Transverse colon (tissue), 4 donors: ENCODE results near the gene KCTD2.

ENCODE experiments used
- CTCF ChIP-seq, 5 experiments: fragments of 200-600 bp in 3 of 5; fragments of 450-650 bp in 2 of 5; sonication (generic) in 3 of 5; IDR thresholded peaks; 1 replicate in 2 of 5; 2 replicates in 3 of 5; pipeline ENCODE4 v1.5.1; 2016 to 2017; ENCODE audit warnings: antibody characterized with exemption in 5 of 5, inconsistent platforms in 3 of 5, mild to moderate bottlenecking in 2 of 5, moderate library complexity in 1 of 5
- POLR2AphosphoS5 ChIP-seq, 3 donors: sonication (generic); formaldehyde crosslinking; IDR thresholded peaks; one replicate each; pipeline ENCODE4 v1.6.1; 2016; ENCODE audit warnings: antibody characterized with exemption in 3 of 3

DNA sequence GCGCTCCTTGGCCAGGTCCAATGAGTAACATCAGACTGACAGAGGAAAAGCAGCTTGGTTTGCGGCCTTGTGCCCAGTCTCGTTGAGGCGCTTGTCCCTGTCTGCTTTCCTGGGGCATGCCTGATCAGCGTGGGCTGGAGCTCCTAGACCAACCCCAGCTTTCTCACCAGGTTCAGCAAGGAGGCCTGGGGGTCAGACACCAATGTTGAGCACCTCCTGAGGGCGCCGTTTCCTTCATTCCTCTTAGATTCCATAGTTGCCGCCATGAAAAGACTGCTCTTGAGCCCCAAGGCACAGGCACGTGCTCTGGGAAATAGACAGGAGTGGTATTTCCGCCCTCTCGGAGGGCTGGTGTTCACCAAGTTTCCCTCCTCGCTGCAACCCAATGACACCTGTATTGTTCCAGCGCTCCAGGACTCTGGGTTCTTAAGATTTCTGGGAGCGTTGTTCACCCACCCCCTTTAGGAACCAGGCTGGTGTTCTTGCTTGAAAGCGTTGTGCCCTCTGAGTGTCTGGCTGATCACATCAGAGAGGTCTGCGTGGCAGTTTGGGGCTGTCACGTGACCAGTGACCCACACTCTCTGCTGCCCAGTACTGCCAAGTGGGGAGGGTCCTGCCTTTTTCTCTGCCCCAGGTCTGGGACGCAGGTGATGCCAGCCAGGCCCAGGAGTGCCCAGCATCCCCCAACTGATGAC lies 18.0 kb downstream of the KCTD2 start:
- no peak for TF ChIP-seq CTCF (IDR thresholded peaks at IDR 0.05)
- no peak for TF ChIP-seq POLR2AphosphoS5 (IDR thresholded peaks at IDR 0.05)
